HepG2 (cell line): Measurements from ENCODE around the gene MX2. TPM values are rescaled to one million over a fixed set of nuclear protein-coding genes. Genes with fewer than 3 reads are reported as not detected.

Source experiments
- ATAC-seq: fragments of 200-7000 bp; cut with Tn5 transposase; 3 replicates; pipeline ENCODE4 v1.9.1; 2020; ENCODE audit warnings: mild to moderate bottlenecking, moderate library complexity
- BruUV-seq: library from RNA; stranded (reverse); fragments of 400-500 nt; replicated peaks from 2 replicates; lab custom pipeline; 2021; lab: Mats Ljungman, UMichigan
- CTCF ChIA-PET: fragments of 300-600 bp; formaldehyde crosslinking; extraction: SDS; loops from one replicate; lab custom pipeline; 2021; ENCODE audit warnings: low total read pairs, inconsistent platforms, low intra/inter-chr PET ratio; lab: Yijun Ruan, JAX
- POLR2A ChIA-PET: fragments of 350-600 bp; sonication (Branson Sonifier 250); formaldehyde crosslinking; loops from one replicate; lab custom pipeline; 2020; ENCODE audit warnings: antibody characterized with exemption, inconsistent platforms; lab: Yijun Ruan, JAX
- DNase-seq: peaks from one replicate; pipeline ENCODE4 v3.0.0-alpha.2; 2015; ENCODE audit warnings: low spot score
- FAIRE-seq: peaks from 3 replicates; lab custom pipeline; 2011; peaks lifted over from hg19 to GRCh38; lab: Jason Lieb, UNC
- H2AFZ ChIP-seq: one replicate; pipeline ENCODE4 v1.6.1; 2011; ENCODE audit warnings: low read length, inconsistent platforms
- H3K27ac ChIP-seq: fragments of 300-600 bp; 3 replicates; pipeline ENCODE4 v1.8.0; 2011; ENCODE audit warnings: mixed run types, mild to moderate bottlenecking, mixed read lengths, low read length, inconsistent platforms; ENCODE audit not compliant: insufficient read depth; ENCODE audit errors: extremely low read length
- H3K27me3 ChIP-seq, 2 experiments: fragments of 200-600 bp in 1 of 2; 2 replicates in 1 of 2; 3 replicates in 1 of 2; pipeline versions ENCODE4 v1.6.0 to v1.8.0; 2011; ENCODE audit warnings: low read length in 2 of 2, mild to moderate bottlenecking in 2 of 2, moderate library complexity in 2 of 2, inconsistent platforms in 1 of 2; ENCODE audit not compliant: insufficient read depth in 2 of 2, control insufficient read depth in 1 of 2
- H3K36me3 ChIP-seq, 2 experiments: fragments of 200-600 bp in 1 of 2; replicated peaks in 1 of 2; 2 replicates in 1 of 2; 3 replicates in 1 of 2; pipeline versions ENCODE4 v1.5.1 to v1.8.0; 2011; ENCODE audit warnings: low read length in 2 of 2, inconsistent platforms in 1 of 2; ENCODE audit not compliant: insufficient read depth in 2 of 2, control insufficient read depth in 1 of 2
- H3K4me1 ChIP-seq: 2 replicates; pipeline ENCODE4 v1.5.1; 2012; ENCODE audit warnings: low read length, inconsistent platforms; ENCODE audit not compliant: insufficient read depth
- H3K4me2 ChIP-seq: 2 replicates; pipeline ENCODE4 v1.6.0; 2011; ENCODE audit warnings: low read depth, low read length, inconsistent platforms
- H3K4me3 ChIP-seq, 3 experiments: fragments of 200-600 bp in 1 of 3; sonication (generic), shearing (Covaris generic) in 1 of 3; replicated peaks in 1 of 3; 2 replicates each; pipeline ENCODE4 v1.5.1; 2011 to 2016; ENCODE audit warnings: low read length in 3 of 3, inconsistent platforms in 2 of 3, low read depth in 2 of 3, mild to moderate bottlenecking in 2 of 3, control low read depth in 1 of 3, mixed read lengths in 1 of 3; ENCODE audit not compliant: insufficient read depth in 1 of 3
- H3K79me2 ChIP-seq: one replicate; pipeline ENCODE4 v1.6.1; 2011; ENCODE audit warnings: low read length, inconsistent platforms; ENCODE audit not compliant: insufficient read depth
- H3K9ac ChIP-seq: 2 replicates; pipeline ENCODE4 v1.6.0; 2011; ENCODE audit warnings: mild to moderate bottlenecking, low read depth, low read length, inconsistent platforms; ENCODE audit not compliant: insufficient read depth
- H3K9me3 ChIP-seq: 2 replicates; pipeline ENCODE4 v1.5.1; 2012; ENCODE audit warnings: mild to moderate bottlenecking, low read length
- H4K20me1 ChIP-seq: 2 replicates; pipeline ENCODE4 v1.6.0; 2011; ENCODE audit warnings: inconsistent platforms, mild to moderate bottlenecking, low read length, moderate library complexity; ENCODE audit not compliant: insufficient read depth
- GTF3A ChIP-seq: sonication (generic); formaldehyde crosslinking; conservative IDR thresholded peaks from 2 replicates; pipeline ENCODE4 v1.4.0; 2020; ENCODE audit warnings: mild to moderate bottlenecking, missing genetic modification reagents
- HES4 ChIP-seq: sonication (generic); formaldehyde crosslinking; IDR thresholded peaks from 2 replicates; pipeline ENCODE4 v1.9.0; 2021; ENCODE audit warnings: mild to moderate bottlenecking, missing genetic modification reagents, borderline replicate concordance
- HNF1A ChIP-seq, 2 experiments: sonication (generic) in 1 of 2; formaldehyde crosslinking in 1 of 2; IDR thresholded peaks; 2 replicates each; pipeline versions ENCODE4 v1.4.0 to v1.6.1; 2016 to 2020; ENCODE audit warnings: borderline replicate concordance in 1 of 2, low read depth in 1 of 2, mild to moderate bottlenecking in 1 of 2, missing genetic modification reagents in 1 of 2
- HNRNPH1 ChIP-seq: fragments of 200-400 bp; formaldehyde crosslinking; optimal IDR thresholded peaks from 2 replicates; pipeline ENCODE3; 2017; ENCODE audit warnings: mild to moderate bottlenecking, low read depth, low read length
- PHF20 ChIP-seq: sonication (generic); formaldehyde crosslinking; IDR thresholded peaks from 2 replicates; pipeline ENCODE4 v1.5.0; 2020; ENCODE audit warnings: mild to moderate bottlenecking, missing genetic modification reagents
- RXRA ChIP-seq: sonication (generic); formaldehyde crosslinking; IDR thresholded peaks from 2 replicates; pipeline ENCODE4 v1.5.1; 2020; ENCODE audit warnings: missing genetic modification reagents
- SSRP1 ChIP-seq: IDR thresholded peaks from 2 replicates; pipeline ENCODE4 v1.6.1; 2016; ENCODE audit warnings: control low read depth
- SYNCRIP ChIP-seq: fragments of 200-400 bp; formaldehyde crosslinking; IDR thresholded peaks from 2 replicates; pipeline ENCODE4 v1.6.1; 2018; ENCODE audit warnings: mild to moderate bottlenecking, low read depth, low read length; ENCODE audit not compliant: insufficient read depth
- THRA ChIP-seq: sonication (generic); formaldehyde crosslinking; IDR thresholded peaks from 2 replicates; pipeline ENCODE4 v1.4.0; 2020; ENCODE audit warnings: missing genetic modification reagents, borderline replicate concordance
- TRAFD1 ChIP-seq: sonication (generic); formaldehyde crosslinking; IDR thresholded peaks from 2 replicates; pipeline ENCODE4 v1.5.1; 2020; ENCODE audit warnings: missing genetic modification reagents, mild to moderate bottlenecking, borderline replicate concordance
- ZFP36L1 ChIP-seq: sonication (generic); formaldehyde crosslinking; IDR thresholded peaks from 2 replicates; pipeline ENCODE4 v1.8.0; 2022; ENCODE audit warnings: mild to moderate bottlenecking, missing genetic modification reagents, moderate library complexity
- ZNF136 ChIP-seq: sonication (generic); formaldehyde crosslinking; IDR thresholded peaks from 2 replicates; pipeline ENCODE4 v1.8.1; 2022; ENCODE audit warnings: low read depth, mild to moderate bottlenecking, moderate library complexity, missing genetic modification reagents
- ZNF446 ChIP-seq: sonication (generic); formaldehyde crosslinking; IDR thresholded peaks from 2 replicates; pipeline ENCODE4 v1.5.0; 2020; ENCODE audit warnings: mild to moderate bottlenecking, missing genetic modification reagents
- ZNF768 ChIP-seq: sonication (generic); formaldehyde crosslinking; IDR thresholded peaks from 2 replicates; pipeline ENCODE4 v1.4.0; 2020; ENCODE audit warnings: missing genetic modification reagents
- WGBS: methylation state at CpG from one replicate; pipeline ENCODE4 v1.1.6; 2017; ENCODE audit warnings: low lambda C conversion rate; 5-methylcytosine and 5-hydroxymethylcytosine counted together
- in situ Hi-C: cut with HindIII; loops from 2 replicates; pipeline ENCODE4 v1.10.0; 2017; ENCODE audit warnings: low pct_unique_long_range_greater_than_20kb; ENCODE audit not compliant: extremely low pct_ligation_motif_present
- intact Hi-C: fragments of 100-400 bp; cut with micrococcal nuclease; formaldehyde crosslinking; loops from one replicate; pipeline ENCODE4 v1.10.0; 2022; ENCODE audit not compliant: unreplicated experiment
- polyA plus RNA-seq, 8 experiments: library from polyadenylated mRNA; depleted of rRNA in 3 of 8; stranded (reverse) in 7 of 8; unstranded in 1 of 8; fragments of >200 nt; fragmentation: Illumina TruSeq in 4 of 8; extraction: Trizol in 4 of 8; gene quantifications; 2 replicates each; pipeline versions ENCODE4 v1.2.1 to v1.2.3, GENCODE V29; 2011 to 2016; ENCODE audit warnings: low read depth in 4 of 8, missing spikeins in 1 of 8, mixed read lengths in 1 of 8; ENCODE audit not compliant: insufficient read depth in 1 of 8
- total RNA-seq, 5 experiments: library from RNA; depleted of rRNA; stranded (reverse); fragments of >200 nt; fragmentation: Illumina TruSeq; extraction: Trizol; gene quantifications; 2 replicates each; pipeline ENCODE4 v1.2.3, GENCODE V29; 2016; ENCODE audit warnings: low read depth in 1 of 5

Gene MX2
- total and polyA plus RNA-seq, 2 of the 13 experiments (the other 11 are each of a cell fraction or from before 2014, with no cell fraction given): 24.0 to 35.7 TPM

- no peak for TF ChIP-seq THRA
Observed at GRCh38 chr21:41349619-41350390, 12.0 kb upstream of the MX2 start (continued).

- H3K79me2 ChIP-seq: no peaks in the 10 kb centered on the region
- in situ Hi-C loops: no loop called here
- 97% methylated on average over 15 of the region's 16 CpGs for WGBS
- H3K36me3 ChIP-seq: peaks cover 20 to 46% of the 10 kb centered on the region in 2 experiments
- H3K9ac ChIP-seq: no peak overlapping the region
- ChIA-PET POLR2A (interaction anchor here (1.5 kb wide), 1 partner anchor 27 kb away, joined by 3 read pairs; no protein-coding TSS in a partner anchor), CTCF (no interaction called here)
- ATAC-seq: no peak
- no peak overlapping the region for H3K4me2 ChIP-seq
- no peak for DNase-seq
- BruUV-seq: no TSS peak
- no peak overlapping the region for H3K4me3 ChIP-seq
- H3K4me1 ChIP-seq: no peaks in the 10 kb centered on the region
- H2AFZ ChIP-seq: no peak overlapping the region
- no peak overlapping the region for H3K27ac ChIP-seq
- FAIRE-seq: no peak
- intact Hi-C loops: no loop called here
- H3K27me3 ChIP-seq: no peaks in the 10 kb centered on the region
- no peaks in the 10 kb centered on the region for H3K9me3 ChIP-seq
- H4K20me1 ChIP-seq: no peaks in the 10 kb centered on the region
- TF ChIP-seq ZNF446 (CRISPR knock-in tag) (no peak), HES4 (no peak), ZFP36L1 (CRISPR knock-in tag) (no peak), RXRA (no peak), SSRP1 (no peak), GTF3A (no peak), SYNCRIP (no peak), HNRNPH1 (no peak), ZNF768 (CRISPR knock-in tag) (no peak), HNF1A (IDR thresholded peaks at IDR 0.05; ENCODE audit: low read depth) (no peak), HNF1A (CRISPR knock-in tag; IDR thresholded peaks at IDR 0.05; ENCODE audit: borderline replicate concordance) (no peak), TRAFD1 (CRISPR knock-in tag) (no peak), ZNF136 (CRISPR knock-in tag) (no peak), PHF20 (CRISPR knock-in tag) (no peak)
Observed at GRCh38 chr21:41350436-41351155, 11.2 kb upstream of the MX2 start.
